CD8-positive, alpha-beta memory T cell (primary cell): Measurements from ENCODE around the gene LYRM7. TPM values are rescaled to one million over a fixed set of nuclear protein-coding genes. Genes with fewer than 3 reads are reported as not detected.

Experiments used
- CTCF ChIA-PET: fragments of 350-600 bp; sonication (Branson Sonifier 250); formaldehyde crosslinking; loops from one replicate; lab custom pipeline; 2021; ENCODE audit warnings: antibody characterized with exemption; lab: Charles Lee
- POLR2A ChIA-PET: fragments of 350-600 bp; sonication (Branson Sonifier 250); formaldehyde crosslinking; loops from one replicate; lab custom pipeline; 2021; ENCODE audit warnings: antibody characterized with exemption; lab: Charles Lee
- DNase-seq, 5 donors: peaks; one replicate each; pipeline versions ENCODE4 v3.0.0 to v3.0.0-alpha.2; 2020 to 2022; ENCODE audit warnings: mixed read lengths in 1 of 5
- H3K27ac ChIP-seq: one replicate; pipeline ENCODE4 v1.7.0; 2013; ENCODE audit warnings: low read depth, mild to moderate bottlenecking, low read length, moderate library complexity
- H3K27me3 ChIP-seq: 2 replicates; pipeline ENCODE4 v1.7.0; 2013; ENCODE audit warnings: low read length, mild to moderate bottlenecking; ENCODE audit not compliant: insufficient read depth, poor library complexity, severe bottlenecking
- H3K36me3 ChIP-seq: 2 replicates; pipeline ENCODE4 v1.7.0; 2013; ENCODE audit warnings: mild to moderate bottlenecking, low read length, moderate library complexity; ENCODE audit not compliant: insufficient read depth
- H3K4me1 ChIP-seq: 2 replicates; pipeline ENCODE4 v1.7.0; 2013; ENCODE audit warnings: mild to moderate bottlenecking, low read length, moderate library complexity; ENCODE audit not compliant: insufficient read depth
- H3K4me3 ChIP-seq: 2 replicates; pipeline ENCODE4 v1.7.0; 2013; ENCODE audit warnings: mild to moderate bottlenecking, low read length
- H3K9me3 ChIP-seq: 2 replicates; pipeline ENCODE4 v1.7.0; 2013; ENCODE audit warnings: mild to moderate bottlenecking, low read length
- H3K27ac Mint-ChIP-seq, 8 donors: one replicate each; pipeline ENCODE4 v1.8.0; 2020 to 2021; ENCODE audit warnings: mixed read lengths in 8 of 8, mild to moderate bottlenecking in 6 of 8, inconsistent platforms in 3 of 8, moderate library complexity in 3 of 8
- H3K27me3 Mint-ChIP-seq, 2 donors: one replicate each; pipeline ENCODE4 v1.8.0; 2020 to 2021; ENCODE audit warnings: mixed read lengths in 2 of 2, mild to moderate bottlenecking in 1 of 2, moderate library complexity in 1 of 2
- H3K36me3 Mint-ChIP-seq, 3 donors: one replicate each; pipeline ENCODE4 v1.8.0; 2020 to 2021; ENCODE audit warnings: mixed read lengths in 3 of 3, inconsistent platforms in 1 of 3, mild to moderate bottlenecking in 1 of 3
- H3K4me1 Mint-ChIP-seq, 3 donors: one replicate each; pipeline ENCODE4 v1.8.0; 2020 to 2021; ENCODE audit warnings: mixed read lengths in 3 of 3, inconsistent platforms in 1 of 3, mild to moderate bottlenecking in 1 of 3
- H3K4me3 Mint-ChIP-seq, 7 donors: one replicate each; pipeline ENCODE4 v1.8.0; 2020 to 2021; ENCODE audit warnings: mixed read lengths in 7 of 7, mild to moderate bottlenecking in 6 of 7, moderate library complexity in 4 of 7, inconsistent platforms in 2 of 7
- H3K9me3 Mint-ChIP-seq, 5 donors: one replicate each; pipeline ENCODE4 v1.8.0; 2020 to 2022; ENCODE audit warnings: mixed read lengths in 5 of 5, mild to moderate bottlenecking in 3 of 5, moderate library complexity in 2 of 5, inconsistent platforms in 1 of 5
- polyA plus RNA-seq: library from polyadenylated mRNA; unstranded; fragments of 300-500 nt; fragmentation: Illumina TruSeq; gene quantifications from one replicate; pipeline ENCODE4 v1.2.3, GENCODE V29; 2021
- total RNA-seq, 2 experiments: library from RNA; stranded (reverse); gene quantifications; one replicate each; pipeline ENCODE4 v1.2.3, GENCODE V29; 2021

Gene LYRM7
- total and polyA plus RNA-seq, 3 experiments from 2014 or later = 9.0 to 24.1 (median 22.7) TPM

GRCh38 chr5:131148835-131149234 lies 21.9 kb upstream of the LYRM7 start:
- Histone ChIP-seq H3K9me3 (no peaks in the 10 kb centered on the region), H3K4me1 (no peaks in the 10 kb centered on the region), H3K27me3 (no peaks in the 10 kb centered on the region), H3K4me3 (no peak overlapping the region), H3K27ac (no peak overlapping the region), H3K36me3 (no peaks in the 10 kb centered on the region)
- ChIA-PET POLR2A (no interaction called here), CTCF (no interaction called here)
- no peak for DNase-seq
- no peaks in the 10 kb centered on the region for H3K27me3 Mint-ChIP-seq
- H3K27ac Mint-ChIP-seq = no peak overlapping the region
- no peak overlapping the region for H3K4me3 Mint-ChIP-seq
- H3K4me1 Mint-ChIP-seq = peaks cover 0 to 2% (median 0%) of the 10 kb centered on the region in 3 donors
- no peaks in the 10 kb centered on the region for H3K9me3 Mint-ChIP-seq
- peaks cover 0 to 5% (median 0%) of the 10 kb centered on the region in 3 donors for H3K36me3 Mint-ChIP-seq

GRCh38 chr5:131150408-131150807 lies 20.3 kb upstream of the LYRM7 start:
- Histone ChIP-seq H3K4me3 (no peak overlapping the region), H3K9me3 (no peaks in the 10 kb centered on the region), H3K36me3 (no peaks in the 10 kb centered on the region), H3K27ac (no peak overlapping the region), H3K4me1 (no peaks in the 10 kb centered on the region), H3K27me3 (no peaks in the 10 kb centered on the region)
- ChIA-PET POLR2A (no interaction called here), CTCF (interaction anchor here (1.0 kb wide), 1 partner anchor 52 kb away, joined by 3 read pairs; no protein-coding TSS in a partner anchor)
- Mint-ChIP-seq H3K4me1 (peaks cover 0 to 6% (median 2%) of the 10 kb centered on the region in 3 donors), H3K9me3 (no peaks in the 10 kb centered on the region), H3K36me3 (no peaks in the 10 kb centered on the region), H3K27ac (peak overlapping the region in 1 of 8 donors; percentile 54), H3K4me3 (no peak overlapping the region), H3K27me3 (no peaks in the 10 kb centered on the region)
- no peak for DNase-seq

GRCh38 chr5:131151216-131151615 lies 19.5 kb upstream of the LYRM7 start:
- CTCF ChIA-PET = interaction anchor here (1.0 kb wide), 1 partner anchor 52 kb away, joined by 3 read pairs; no protein-coding TSS in a partner anchor

GRCh38 chr5:131156385-131156784 lies 14.4 kb upstream of the LYRM7 start:
- Mint-ChIP-seq H3K27me3 (no peaks in the 10 kb centered on the region), H3K27ac (peak overlapping the region; percentile 29 to 73 (median 47)), H3K4me1 (peaks cover 27 to 48% (median 46%) of the 10 kb centered on the region in 3 donors), H3K9me3 (no peaks in the 10 kb centered on the region), H3K36me3 (peaks cover 6 to 43% (median 19%) of the 10 kb centered on the region in 3 donors), H3K4me3 (no peak overlapping the region)
- H3K27ac ChIP-seq = no peak overlapping the region
- DNase-seq = no peak
- no peak overlapping the region for H3K4me3 ChIP-seq
- ChIA-PET POLR2A (no interaction called here), CTCF (no interaction called here)
- H3K9me3 ChIP-seq = no peaks in the 10 kb centered on the region
- H3K4me1 ChIP-seq = peaks cover 12% of the 10 kb centered on the region
- no peaks in the 10 kb centered on the region for H3K27me3 ChIP-seq
- H3K36me3 ChIP-seq = peaks cover 24% of the 10 kb centered on the region

More at GRCh38 chr5:131151216-131151615, 19.5 kb upstream of the LYRM7 start:
- Histone ChIP-seq H3K27me3 (no peaks in the 10 kb centered on the region), H3K27ac (no peak overlapping the region), H3K4me3 (no peak overlapping the region), H3K36me3 (no peaks in the 10 kb centered on the region), H3K9me3 (no peaks in the 10 kb centered on the region), H3K4me1 (peaks cover 5% of the 10 kb centered on the region)
- H3K36me3 Mint-ChIP-seq = peaks cover 0 to 4% (median under 1%) of the 10 kb centered on the region in 3 donors
- H3K4me3 Mint-ChIP-seq = no peak overlapping the region
- H3K27ac Mint-ChIP-seq = no peak overlapping the region
- H3K9me3 Mint-ChIP-seq = no peaks in the 10 kb centered on the region
- no peak for DNase-seq
- H3K27me3 Mint-ChIP-seq = no peaks in the 10 kb centered on the region
- peaks cover 5 to 14% (median 10%) of the 10 kb centered on the region in 3 donors for H3K4me1 Mint-ChIP-seq
- POLR2A ChIA-PET = interaction anchor here (0.6 kb wide), 1 partner anchor 377 kb away, joined by 6 read pairs; no protein-coding TSS in a partner anchor

- H3K36me3 Mint-ChIP-seq = peaks cover 6 to 48% (median 22%) of the 10 kb centered on the region in 3 donors
- no peak for DNase-seq
- H3K9me3 ChIP-seq = no peaks in the 10 kb centered on the region
- peaks cover 32 to 53% (median 51%) of the 10 kb centered on the region in 3 donors for H3K4me1 Mint-ChIP-seq
- ChIA-PET CTCF (no interaction called here), POLR2A (no interaction called here)
- no peaks in the 10 kb centered on the region for H3K27me3 Mint-ChIP-seq
- H3K4me3 ChIP-seq = no peak overlapping the region
- no peaks in the 10 kb centered on the region for H3K27me3 ChIP-seq
- no peak overlapping the region for H3K27ac ChIP-seq
- H3K36me3 ChIP-seq = peaks cover 27% of the 10 kb centered on the region
- no peaks in the 10 kb centered on the region for H3K9me3 Mint-ChIP-seq
- peaks cover 13% of the 10 kb centered on the region for H3K4me1 ChIP-seq
- no peak overlapping the region for H3K4me3 Mint-ChIP-seq
- H3K27ac Mint-ChIP-seq = peak overlapping the region in 3 of 8 donors; percentile 44 to 51 (median 49)
Observed at GRCh38 chr5:131156957-131157356, 13.8 kb upstream of the LYRM7 start.

GRCh38 chr5:131160134-131160533 lies 10.6 kb upstream of the LYRM7 start:
- peaks cover 50 to 78% (median 75%) of the 10 kb centered on the region in 3 donors for H3K4me1 Mint-ChIP-seq
- peaks cover 27% of the 10 kb centered on the region for H3K4me1 ChIP-seq
- CTCF ChIA-PET = no interaction called here

GRCh38 chr5:131163276-131164119 lies 7.2 kb upstream of the LYRM7 start:
- Mint-ChIP-seq H3K4me1 (peaks cover 44 to 76% (median 72%) of the 10 kb centered on the region in 3 donors), H3K9me3 (no peaks in the 10 kb centered on the region), H3K27ac (peak overlapping the region; percentile 89 to 99 (median 96)), H3K36me3 (peaks cover 9 to 58% (median 14%) of the 10 kb centered on the region in 3 donors), H3K27me3 (peaks cover 0 to 4% of the 10 kb centered on the region in 2 donors), H3K4me3 (peak overlapping the region; percentile 87 to 97 (median 91))
- Histone ChIP-seq H3K9me3 (no peaks in the 10 kb centered on the region), H3K27me3 (no peaks in the 10 kb centered on the region), H3K4me1 (peaks cover 21% of the 10 kb centered on the region), H3K4me3 (peak overlapping the region; percentile 88), H3K27ac (peak overlapping the region; percentile 92), H3K36me3 (peaks cover 26% of the 10 kb centered on the region)
- DNase-seq = no peak
- POLR2A ChIA-PET = interaction anchor here (0.6 to 1.7 kb wide), 5 partner anchors 46 to 253 kb away, joined by 3 to 9 read pairs (median 4); partner anchors contain the start of gene CDC42SE2
- CTCF ChIA-PET = interaction anchor here (0.6 to 2.4 kb wide), 6 partner anchors 10 to 252 kb away, joined by 3 to 7 read pairs (median 5); partner anchors contain the start of gene CDC42SE2

More at GRCh38 chr5:131160134-131160533, 10.6 kb upstream of the LYRM7 start:
- no peak overlapping the region for H3K4me3 Mint-ChIP-seq
- H3K27me3 Mint-ChIP-seq = peaks cover 0 to 2% of the 10 kb centered on the region in 2 donors
- peaks cover 9 to 73% (median 25%) of the 10 kb centered on the region in 3 donors for H3K36me3 Mint-ChIP-seq
- Histone ChIP-seq H3K27ac (no peak overlapping the region), H3K9me3 (no peaks in the 10 kb centered on the region), H3K27me3 (no peaks in the 10 kb centered on the region), H3K36me3 (peaks cover 27% of the 10 kb centered on the region), H3K4me3 (no peak overlapping the region)
- no peaks in the 10 kb centered on the region for H3K9me3 Mint-ChIP-seq
- H3K27ac Mint-ChIP-seq = peak overlapping the region in 6 of 8 donors; percentile 5 to 59 (median 45)
- POLR2A ChIA-PET = no interaction called here
- no peak for DNase-seq
